ENCODE results near the gene AK4.

The AK4 gene

GRCh38 chr1:65265296-65265650, 117.3 kb downstream of the AK4 start:
- Histone ChIP-seq H2BK120ac (ENCODE audit: low read depth, low read length) (no peak overlapping the region), H2BK5ac (ENCODE audit: low read length) (no peak overlapping the region), H3K27me3 (ENCODE audit: control insufficient read depth in 3 of 3, insufficient read depth in 3 of 3, low read depth in 1 of 3, low read length in 3 of 3) (peaks cover 0 to 57% (median 2%) of the 10 kb centered on the region in 3 experiments), H3K18ac (ENCODE audit: low read length) (no peak overlapping the region), H2AK5ac (ENCODE audit: low read depth, low read length) (no peak overlapping the region), H3K23ac (ENCODE audit: low read depth, low read length, poor library complexity) (no peak overlapping the region), H2BK15ac (ENCODE audit: low read length) (no peak overlapping the region), H4K8ac (ENCODE audit: low read depth, low read length) (no peak overlapping the region), H3K27ac (replicated peaks; ENCODE audit: low read length) (no peak overlapping the region), H4K91ac (ENCODE audit: low read depth, low read length, poor library complexity) (no peak overlapping the region), H3K9ac (ENCODE audit: low read depth, low read length, poor library complexity) (no peak overlapping the region), H3K14ac (ENCODE audit: low read length) (no peak overlapping the region), H3K4me1 (ENCODE audit: control insufficient read depth in 2 of 2, insufficient read depth in 1 of 2, low read depth in 1 of 2, low read length in 2 of 2) (peaks cover 2 to 4% of the 10 kb centered on the region in 2 donors), H2BK12ac (ENCODE audit: low read length) (no peak overlapping the region), H3K4ac (ENCODE audit: low read length) (no peak overlapping the region), H3K79me1 (ENCODE audit: low read depth, low read length) (peaks cover 4% of the 10 kb centered on the region), H3K36me3 (replicated peaks in 1 of 2; ENCODE audit: control insufficient read depth in 2 of 2, insufficient read depth in 2 of 2, low read length in 2 of 2) (no peaks in the 10 kb centered on the region), H3K9me3 (replicated peaks in 1 of 2; ENCODE audit: control insufficient read depth in 2 of 2, insufficient read depth in 1 of 2, low read depth in 1 of 2, low read length in 2 of 2) (no peaks in the 10 kb centered on the region), H3K4me2 (ENCODE audit: insufficient read depth, low read length, poor library complexity, severe bottlenecking) (peak overlapping the region; percentile 93), H3K4me3 (ENCODE audit: low read length in 2 of 2) (peak overlapping the region in 1 of 2 donors; percentile 37), H2AFZ (ENCODE audit: low read length) (peak overlapping the region; percentile 98)
- WGBS, 2 donors (ENCODE audit: extremely low coverage in 2 of 2, insufficient read length in 2 of 2, insufficient replicate concordance in 1 of 2) = no CpG with 5 or more reads among the region's 7 CpGs
- no peak for DNase-seq (ENCODE audit: low spot score)

- peak overlapping the region; percentile 22 for H2BK12ac ChIP-seq (ENCODE audit: low read length)
- peak overlapping the region; percentile 96 for H3K18ac ChIP-seq (ENCODE audit: low read length)
- H3K79me1 ChIP-seq (ENCODE audit: low read depth, low read length) = peaks cover 4% of the 10 kb centered on the region
- H4K91ac ChIP-seq (ENCODE audit: low read depth, low read length, poor library complexity) = no peak overlapping the region
- peak overlapping the region; percentile 37 to 74 for H3K4me3 ChIP-seq (ENCODE audit: low read length in 2 of 2)
- peak overlapping the region; percentile 98 for H2AFZ ChIP-seq (ENCODE audit: low read length)
- H4K8ac ChIP-seq (ENCODE audit: low read depth, low read length) = peak overlapping the region; percentile 96
- H3K36me3 ChIP-seq (replicated peaks in 1 of 2; ENCODE audit: control insufficient read depth in 2 of 2, insufficient read depth in 2 of 2, low read length in 2 of 2) = no peaks in the 10 kb centered on the region
- no peak overlapping the region for H3K27ac ChIP-seq (replicated peaks; ENCODE audit: low read length)
- H2BK15ac ChIP-seq (ENCODE audit: low read length) = peak overlapping the region; percentile 67
- DNase-seq (ENCODE audit: low spot score) = no peak
- peak overlapping the region; percentile 65 for H3K23ac ChIP-seq (ENCODE audit: low read depth, low read length, poor library complexity)
- peak overlapping the region; percentile 93 for H3K4me2 ChIP-seq (ENCODE audit: insufficient read depth, low read length, poor library complexity, severe bottlenecking)
- no peak overlapping the region for H2AK5ac ChIP-seq (ENCODE audit: low read depth, low read length)
- peaks cover 2 to 3% of the 10 kb centered on the region in 2 donors for H3K4me1 ChIP-seq (ENCODE audit: control insufficient read depth in 2 of 2, insufficient read depth in 1 of 2, low read depth in 1 of 2, low read length in 2 of 2)
- peaks cover 0 to 55% (median 2%) of the 10 kb centered on the region in 3 experiments for H3K27me3 ChIP-seq (ENCODE audit: control insufficient read depth in 3 of 3, insufficient read depth in 3 of 3, low read depth in 1 of 3, low read length in 3 of 3)
- WGBS, 2 donors (ENCODE audit: extremely low coverage in 2 of 2, insufficient read length in 2 of 2, insufficient replicate concordance in 1 of 2) = no CpG with 5 or more reads among the region's 59 CpGs
- peak overlapping the region; percentile 66 for H2BK5ac ChIP-seq (ENCODE audit: low read length)
- no peaks in the 10 kb centered on the region for H3K9me3 ChIP-seq (replicated peaks in 1 of 2; ENCODE audit: control insufficient read depth in 2 of 2, insufficient read depth in 1 of 2, low read depth in 1 of 2, low read length in 2 of 2)
- H3K9ac ChIP-seq (ENCODE audit: low read depth, low read length, poor library complexity) = peak overlapping the region; percentile 84
- H3K4ac ChIP-seq (ENCODE audit: low read length) = no peak overlapping the region
- peak overlapping the region; percentile 89 for H3K14ac ChIP-seq (ENCODE audit: low read length)
- H2BK120ac ChIP-seq (ENCODE audit: low read depth, low read length) = peak overlapping the region; percentile 87
These were observed 117.8 kb downstream of the AK4 start for GRCh38 chr1:65265651-65266351.

GRCh38 chr1:65266476-65266875, 118.5 kb downstream of the AK4 start:
- Histone ChIP-seq H2AFZ (ENCODE audit: low read length) (no peak overlapping the region), H3K27me3 (ENCODE audit: control insufficient read depth in 3 of 3, insufficient read depth in 3 of 3, low read depth in 1 of 3, low read length in 3 of 3) (peaks cover 0 to 51% (median 2%) of the 10 kb centered on the region in 3 experiments), H3K9ac (ENCODE audit: low read depth, low read length, poor library complexity) (no peak overlapping the region), H3K4me2 (ENCODE audit: insufficient read depth, low read length, poor library complexity, severe bottlenecking) (no peak overlapping the region), H3K18ac (ENCODE audit: low read length) (no peak overlapping the region), H2AK5ac (ENCODE audit: low read depth, low read length) (no peak overlapping the region), H2BK5ac (ENCODE audit: low read length) (no peak overlapping the region), H2BK15ac (ENCODE audit: low read length) (no peak overlapping the region), H3K14ac (ENCODE audit: low read length) (no peak overlapping the region), H3K4me3 (ENCODE audit: low read length in 2 of 2) (no peak overlapping the region), H3K4ac (ENCODE audit: low read length) (no peak overlapping the region), H3K79me1 (ENCODE audit: low read depth, low read length) (peaks cover 2% of the 10 kb centered on the region), H3K9me3 (replicated peaks in 1 of 2; ENCODE audit: control insufficient read depth in 2 of 2, insufficient read depth in 1 of 2, low read depth in 1 of 2, low read length in 2 of 2) (no peaks in the 10 kb centered on the region), H4K8ac (ENCODE audit: low read depth, low read length) (no peak overlapping the region), H4K91ac (ENCODE audit: low read depth, low read length, poor library complexity) (no peak overlapping the region), H2BK12ac (ENCODE audit: low read length) (no peak overlapping the region), H3K36me3 (replicated peaks in 1 of 2; ENCODE audit: control insufficient read depth in 2 of 2, insufficient read depth in 2 of 2, low read length in 2 of 2) (no peaks in the 10 kb centered on the region), H3K23ac (ENCODE audit: low read depth, low read length, poor library complexity) (no peak overlapping the region), H2BK120ac (ENCODE audit: low read depth, low read length) (no peak overlapping the region), H3K27ac (replicated peaks; ENCODE audit: low read length) (no peak overlapping the region), H3K4me1 (ENCODE audit: control insufficient read depth in 2 of 2, insufficient read depth in 1 of 2, low read depth in 1 of 2, low read length in 2 of 2) (peaks cover 0 to 2% of the 10 kb centered on the region in 2 donors)
- no peak for DNase-seq (ENCODE audit: low spot score)
- no CpG with 5 or more reads among the region's 1 CpG for WGBS, 2 donors (ENCODE audit: extremely low coverage in 2 of 2, insufficient read length in 2 of 2, insufficient replicate concordance in 1 of 2)

- Histone ChIP-seq H3K4me1 (ENCODE audit: control insufficient read depth in 2 of 2, insufficient read depth in 1 of 2, low read depth in 1 of 2, low read length in 2 of 2) (peaks cover 0 to 2% of the 10 kb centered on the region in 2 donors), H2AK5ac (ENCODE audit: low read depth, low read length) (no peak overlapping the region), H3K4ac (ENCODE audit: low read length) (no peak overlapping the region), H3K4me2 (ENCODE audit: insufficient read depth, low read length, poor library complexity, severe bottlenecking) (no peak overlapping the region), H3K36me3 (replicated peaks in 1 of 2; ENCODE audit: control insufficient read depth in 2 of 2, insufficient read depth in 2 of 2, low read length in 2 of 2) (no peaks in the 10 kb centered on the region), H3K9ac (ENCODE audit: low read depth, low read length, poor library complexity) (no peak overlapping the region), H2BK120ac (ENCODE audit: low read depth, low read length) (no peak overlapping the region), H2AFZ (ENCODE audit: low read length) (no peak overlapping the region), H3K14ac (ENCODE audit: low read length) (no peak overlapping the region), H4K91ac (ENCODE audit: low read depth, low read length, poor library complexity) (no peak overlapping the region), H3K23ac (ENCODE audit: low read depth, low read length, poor library complexity) (no peak overlapping the region), H2BK5ac (ENCODE audit: low read length) (no peak overlapping the region), H3K27ac (replicated peaks; ENCODE audit: low read length) (no peak overlapping the region), H3K4me3 (ENCODE audit: low read length in 2 of 2) (no peak overlapping the region), H2BK12ac (ENCODE audit: low read length) (no peak overlapping the region), H3K27me3 (ENCODE audit: control insufficient read depth in 3 of 3, insufficient read depth in 3 of 3, low read depth in 1 of 3, low read length in 3 of 3) (peaks cover 0 to 51% (median 2%) of the 10 kb centered on the region in 3 experiments), H3K18ac (ENCODE audit: low read length) (no peak overlapping the region), H2BK15ac (ENCODE audit: low read length) (no peak overlapping the region), H3K9me3 (replicated peaks in 1 of 2; ENCODE audit: control insufficient read depth in 2 of 2, insufficient read depth in 1 of 2, low read depth in 1 of 2, low read length in 2 of 2) (no peaks in the 10 kb centered on the region), H4K8ac (ENCODE audit: low read depth, low read length) (no peak overlapping the region), H3K79me1 (ENCODE audit: low read depth, low read length) (peaks cover 2% of the 10 kb centered on the region)
- DNase-seq (ENCODE audit: low spot score) = no peak
- WGBS, 2 donors (ENCODE audit: extremely low coverage in 2 of 2, insufficient read length in 2 of 2, insufficient replicate concordance in 1 of 2) = no CpG with 5 or more reads among the region's 4 CpGs
These were observed 119.3 kb downstream of the AK4 start for GRCh38 chr1:65267271-65267670.
